Measurements from ENCODE around the gene PIP4K2C.
"Not testable (repeated sequence)": the region's sequence is repeated elsewhere in the genome, so short reads cannot be mapped to it uniquely, and the experiment has no call there.

The PIP4K2C gene

GRCh38 chr12:57636731-57637130 lies 45.7 kb downstream of the PIP4K2C start:
- not testable (repeated sequence) for DNase-seq (ENCODE audit: low read depth)

GRCh38 chr12:57637364-57637763 lies 46.4 kb downstream of the PIP4K2C start:
- DNase-seq (ENCODE audit: low read depth) = no peak

- DNase-seq (ENCODE audit: low read depth) = no peak
Observed at GRCh38 chr12:57638096-57638495, 47.1 kb downstream of the PIP4K2C start.

- DNase-seq (ENCODE audit: low read depth) = no peak
Observed at GRCh38 chr12:57640175-57641042, 49.4 kb downstream of the PIP4K2C start.

- DNase-seq (ENCODE audit: low read depth) = no peak
Observed at GRCh38 chr12:57641699-57642442, 50.9 kb downstream of the PIP4K2C start.

- not testable (repeated sequence) for DNase-seq (ENCODE audit: low read depth)
Observed at GRCh38 chr12:57645990-57646658, 55.1 kb downstream of the PIP4K2C start.

- DNase-seq (ENCODE audit: low read depth) = not testable (repeated sequence)
Observed at GRCh38 chr12:57646659-57647049, 55.7 kb downstream of the PIP4K2C start.

Measured in T follicular helper cell (primary cell).